Peyer's patch (tissue), 4 donors: ENCODE data around the gene POC1A. TPM values are rescaled to one million over a fixed set of nuclear protein-coding genes. Genes with fewer than 3 reads are reported as not detected.
A peak's percentile ranks its signal among the peaks of the same experiment; 100 is the strongest.

Source experiments
- DNase-seq, 3 donors: peaks; one replicate each; pipeline ENCODE4 v3.0.0-alpha.2; 2017 to 2019
- H3K27ac ChIP-seq, 4 donors: fragments of 200-600 bp; sonication (generic); one replicate each; pipeline ENCODE4 v1.5.1; 2016 to 2019
- H3K27me3 ChIP-seq, 2 donors: fragments of 200-600 bp; sonication (generic); one replicate each; pipeline ENCODE4 v1.5.1; 2019
- H3K36me3 ChIP-seq, 3 donors: fragments of 200-600 bp; sonication (generic); one replicate each; pipeline ENCODE4 v1.5.1; 2016 to 2019
- H3K4me1 ChIP-seq, 4 donors: fragments of 200-600 bp; sonication (generic); one replicate each; pipeline ENCODE4 v1.5.1; 2016 to 2019
- H3K4me3 ChIP-seq, 4 donors: fragments of 200-600 bp; sonication (generic); 1 replicate in 3 of 4; 2 replicates in 1 of 4; pipeline ENCODE4 v1.5.1; 2016 to 2019; ENCODE audit warnings: mild to moderate bottlenecking in 1 of 4
- H3K9me3 ChIP-seq, 4 donors: fragments of 200-600 bp; sonication (generic); one replicate each; pipeline ENCODE4 v1.5.1; 2016 to 2019; ENCODE audit warnings: mild to moderate bottlenecking in 1 of 4
- CTCF ChIP-seq, 6 experiments: fragments of 450-650 bp in 4 of 6; fragments of 200-600 bp in 2 of 6; sonication (generic) in 1 of 6; IDR thresholded peaks; one replicate each; pipeline ENCODE4 v1.5.1; 2017 to 2019; ENCODE audit warnings: antibody characterized with exemption in 6 of 6, mild to moderate bottlenecking in 3 of 6, moderate library complexity in 1 of 6
- POLR2A ChIP-seq, 2 donors: fragments of 450-650 bp; IDR thresholded peaks; one replicate each; pipeline ENCODE4 v1.5.1; 2017; ENCODE audit warnings: antibody characterized with exemption in 2 of 2, mild to moderate bottlenecking in 2 of 2, moderate library complexity in 2 of 2
- total RNA-seq, 4 donors: library from RNA; depleted of rRNA; stranded (reverse); fragments of >200 nt; gene quantifications; one replicate each; pipeline ENCODE4 v1.1.0, GENCODE V29; 2016

Gene POC1A
- total RNA-seq, 4 donors from 2014 or later = 3.4 to 9.3 (median 6.5) TPM

- peaks cover 0 to 5% (median 0%) of the 10 kb centered on the region in 4 donors for H3K4me1 ChIP-seq
- no peak for DNase-seq
- TF ChIP-seq CTCF (IDR thresholded peaks at IDR 0.05) = no peak
- no peak for TF ChIP-seq POLR2A (IDR thresholded peaks at IDR 0.05)
- no peaks in the 10 kb centered on the region for H3K27me3 ChIP-seq
- no peak overlapping the region for H3K4me3 ChIP-seq
- no peaks in the 10 kb centered on the region for H3K36me3 ChIP-seq
- no peak overlapping the region for H3K27ac ChIP-seq
- H3K9me3 ChIP-seq = no peaks in the 10 kb centered on the region
These were observed 65.5 kb downstream of the POC1A start for GRCh38 chr3:52088445-52089367.

GRCh38 chr3:52087731-52088130, 66.5 kb downstream of the POC1A start:
- Histone ChIP-seq H3K4me1 (peaks cover 0 to 5% (median 0%) of the 10 kb centered on the region in 4 donors), H3K27ac (no peak overlapping the region), H3K4me3 (no peak overlapping the region), H3K27me3 (no peaks in the 10 kb centered on the region), H3K9me3 (no peaks in the 10 kb centered on the region), H3K36me3 (no peaks in the 10 kb centered on the region)
- peak in 2 of 3 donors; percentile 65 to 69 for DNase-seq
- TF ChIP-seq POLR2A (IDR thresholded peaks at IDR 0.05) = no peak

GRCh38 chr3:52086976-52087663, 67.1 kb downstream of the POC1A start:
- no peaks in the 10 kb centered on the region for H3K9me3 ChIP-seq
- H3K27ac ChIP-seq = no peak overlapping the region
- H3K27me3 ChIP-seq = no peaks in the 10 kb centered on the region
- TF ChIP-seq CTCF (IDR thresholded peaks at IDR 0.05) = no peak
- H3K4me3 ChIP-seq = no peak overlapping the region
- DNase-seq = no peak
- no peaks in the 10 kb centered on the region for H3K36me3 ChIP-seq
- peaks cover 0 to 5% (median 0%) of the 10 kb centered on the region in 4 donors for H3K4me1 ChIP-seq

- Histone ChIP-seq H3K27ac (no peak overlapping the region), H3K4me1 (peaks cover 0 to 5% (median 0%) of the 10 kb centered on the region in 4 donors), H3K9me3 (no peaks in the 10 kb centered on the region), H3K27me3 (no peaks in the 10 kb centered on the region), H3K4me3 (no peak overlapping the region), H3K36me3 (no peaks in the 10 kb centered on the region)
- TF ChIP-seq CTCF (IDR thresholded peaks at IDR 0.05) (no peak), POLR2A (IDR thresholded peaks at IDR 0.05) (no peak)
- DNase-seq = no peak
These were observed 67.8 kb downstream of the POC1A start for GRCh38 chr3:52086461-52086860.

- Histone ChIP-seq H3K27ac (no peak overlapping the region), H3K27me3 (no peaks in the 10 kb centered on the region), H3K4me1 (peaks cover 0 to 5% (median 0%) of the 10 kb centered on the region in 4 donors), H3K9me3 (no peaks in the 10 kb centered on the region), H3K4me3 (no peak overlapping the region), H3K36me3 (no peaks in the 10 kb centered on the region)
- TF ChIP-seq CTCF (IDR thresholded peaks at IDR 0.05) (no peak), POLR2A (IDR thresholded peaks at IDR 0.05) (no peak)
- DNase-seq = no peak
These were observed 68.4 kb downstream of the POC1A start for GRCh38 chr3:52085681-52086282.
